ENCODE results near the gene SP3.

SP3 gene

DNA sequence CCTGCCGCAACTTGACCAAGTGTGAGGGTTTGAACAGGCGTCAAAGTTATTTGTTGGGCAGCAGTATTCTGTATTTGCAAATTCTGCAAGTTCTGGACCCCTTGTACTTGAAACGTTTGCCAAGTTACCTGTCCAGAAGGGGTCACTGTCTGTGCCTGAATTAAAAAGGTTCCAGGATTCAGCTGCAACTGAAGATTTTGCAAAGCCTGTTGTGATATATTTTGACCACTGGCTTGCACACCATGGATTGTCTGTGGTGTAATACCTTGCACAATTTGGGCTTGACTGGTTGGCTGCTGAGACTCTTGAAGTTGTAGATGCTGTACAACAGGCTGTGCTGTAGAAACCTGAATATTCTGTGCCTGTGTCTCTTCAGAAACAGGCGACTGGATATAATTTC, 10.2 kb downstream of the SP3 start:
- no peak for DNase-seq
- in situ Hi-C loops (cut with MboI; ENCODE audit: low pct_unique_long_range_greater_than_20kb, low sequenced_read_pairs), result no loop called here

DNA sequence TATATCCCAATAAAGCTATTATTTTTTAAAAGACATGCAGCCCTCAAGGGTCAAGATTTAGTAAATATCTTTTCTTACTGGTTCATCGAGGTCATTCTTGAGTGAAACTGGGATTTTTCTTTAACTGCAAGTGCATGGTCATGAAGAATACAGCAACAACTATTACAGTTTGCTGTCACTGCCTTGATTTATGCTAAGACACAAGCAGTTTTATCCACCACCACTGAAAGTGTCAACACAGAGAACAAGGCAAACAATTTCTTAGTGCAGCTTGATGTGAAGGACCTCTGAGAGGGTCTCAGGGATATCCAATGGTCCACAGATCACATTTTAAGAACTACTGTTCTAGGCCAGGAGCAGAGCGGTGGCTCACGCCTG, 12.1 kb downstream of the SP3 start:
- in situ Hi-C loops (cut with MboI; ENCODE audit: low pct_unique_long_range_greater_than_20kb, low sequenced_read_pairs), result no loop called here

DNA sequence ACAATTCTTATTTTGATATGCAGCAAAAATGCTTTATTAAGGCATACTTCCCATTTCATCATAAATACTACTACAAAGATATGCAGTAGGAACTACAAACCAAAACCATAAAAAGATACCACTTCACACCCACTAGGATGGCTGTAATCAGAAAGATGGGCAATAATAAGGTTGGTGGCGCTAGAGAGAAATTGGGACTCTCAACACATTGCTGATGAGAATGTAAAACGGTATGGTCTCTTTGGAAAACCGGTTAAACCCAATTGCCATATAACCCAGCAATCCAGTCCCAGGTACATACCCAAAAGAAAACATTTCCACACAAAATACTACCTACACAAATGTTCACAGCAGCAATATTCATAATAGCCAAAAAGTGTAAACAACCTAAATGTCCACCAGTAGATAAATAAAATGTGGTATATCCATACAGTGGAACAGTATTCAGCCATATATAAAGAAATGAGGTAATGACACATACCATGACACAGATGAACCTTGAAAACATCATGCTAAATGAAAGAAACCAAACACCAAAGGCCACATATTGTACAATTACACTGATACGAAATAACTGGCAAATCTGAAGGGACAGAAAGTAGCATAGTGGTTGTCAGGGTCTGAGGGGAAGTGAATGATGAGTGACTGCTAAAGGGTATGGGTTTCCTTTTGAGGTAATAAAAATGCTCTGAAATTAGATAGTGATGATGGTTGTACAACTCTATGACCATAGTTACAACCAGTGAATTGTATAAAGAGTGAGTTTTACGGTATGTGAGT, 12.7 kb downstream of the SP3 start:
- no peak for DNase-seq
- in situ Hi-C loops (cut with MboI; ENCODE audit: low pct_unique_long_range_greater_than_20kb, low sequenced_read_pairs), result no loop called here

More for the DNA sequence above, 12.1 kb downstream of the SP3 start:
- DNase-seq, result no peak

DNA sequence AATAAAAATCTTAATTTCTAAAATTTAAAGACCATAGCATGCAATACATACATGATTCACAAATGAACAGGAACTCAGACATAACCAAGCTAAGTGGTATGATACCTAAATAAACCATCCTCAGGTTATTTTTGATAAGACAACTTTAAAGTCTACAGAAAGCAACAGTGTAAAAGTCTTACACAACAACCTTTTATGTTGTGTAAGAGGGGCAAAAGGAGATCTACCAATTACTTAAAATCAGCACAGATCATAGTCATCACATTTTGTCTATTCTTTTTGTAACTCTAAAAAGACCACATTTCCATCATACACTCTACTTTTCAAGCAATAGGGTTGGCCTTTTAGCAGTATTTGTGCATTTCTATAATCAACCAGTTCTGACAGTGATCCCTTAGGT, 16.3 kb downstream of the SP3 start:
- DNase-seq, result no peak
- in situ Hi-C loops (cut with MboI; ENCODE audit: low pct_unique_long_range_greater_than_20kb, low sequenced_read_pairs), result no loop called here

DNA sequence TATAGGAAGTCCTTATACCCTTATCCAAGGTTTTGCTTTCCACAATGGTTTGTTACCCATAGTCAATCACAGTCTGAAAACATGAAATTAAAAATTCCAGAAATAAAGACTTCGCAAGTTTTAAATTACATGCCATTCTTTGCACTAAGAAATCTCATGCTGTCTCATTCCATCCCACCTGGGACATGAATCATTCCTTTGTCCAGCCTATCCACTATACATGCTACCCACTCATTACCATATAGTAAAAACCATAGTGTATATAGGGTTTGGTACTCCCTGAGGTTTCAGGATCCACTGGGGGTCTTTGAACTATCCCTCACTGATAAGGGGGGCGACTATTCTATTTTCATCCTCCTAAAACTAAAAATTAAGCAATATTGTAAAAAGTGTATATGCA, 17.0 kb downstream of the SP3 start:
- no peak for DNase-seq
- in situ Hi-C loops (cut with MboI; ENCODE audit: low pct_unique_long_range_greater_than_20kb, low sequenced_read_pairs), result no loop called here

DNA sequence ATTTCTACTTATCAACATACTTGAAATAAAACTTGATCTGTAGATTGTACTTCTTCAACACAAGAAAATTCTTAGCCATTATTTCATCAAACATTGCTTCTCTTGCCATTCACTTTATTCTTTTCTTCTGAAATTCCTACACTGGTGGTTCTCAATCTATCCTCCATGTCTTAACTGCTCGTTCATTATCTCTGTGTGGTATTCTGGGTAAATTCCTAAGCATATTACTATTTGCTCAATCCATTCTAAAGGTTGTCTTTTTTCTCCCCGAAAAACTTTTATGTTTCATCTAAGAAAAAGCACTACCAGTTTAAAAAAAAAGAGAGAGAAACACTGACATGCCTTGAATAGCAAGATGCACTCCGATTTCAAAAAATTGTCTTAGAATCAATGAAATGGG, 18.0 kb downstream of the SP3 start:
- DNase-seq, result no peak
- in situ Hi-C loops (cut with MboI; ENCODE audit: low pct_unique_long_range_greater_than_20kb, low sequenced_read_pairs), result no loop called here

DNA sequence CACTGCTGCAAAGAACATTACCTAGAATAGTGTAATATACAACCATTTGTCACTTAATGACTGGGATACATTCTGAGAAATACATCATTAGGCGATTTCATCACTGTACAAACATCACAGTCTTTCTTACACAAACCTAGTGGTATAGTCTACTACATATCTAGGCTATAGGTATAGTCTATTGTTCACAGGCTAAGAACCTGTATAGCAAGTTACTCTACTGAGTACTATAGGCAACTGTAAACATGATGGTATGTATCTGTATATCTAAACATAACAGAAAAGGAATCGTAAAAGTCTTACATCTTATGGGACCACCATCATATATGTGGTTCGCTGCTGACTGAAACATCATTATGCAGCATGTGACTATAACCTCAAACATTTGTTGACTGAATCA, 21.4 kb downstream of the SP3 start:
- in situ Hi-C loops (cut with MboI; ENCODE audit: low pct_unique_long_range_greater_than_20kb, low sequenced_read_pairs), result no loop called here

DNA sequence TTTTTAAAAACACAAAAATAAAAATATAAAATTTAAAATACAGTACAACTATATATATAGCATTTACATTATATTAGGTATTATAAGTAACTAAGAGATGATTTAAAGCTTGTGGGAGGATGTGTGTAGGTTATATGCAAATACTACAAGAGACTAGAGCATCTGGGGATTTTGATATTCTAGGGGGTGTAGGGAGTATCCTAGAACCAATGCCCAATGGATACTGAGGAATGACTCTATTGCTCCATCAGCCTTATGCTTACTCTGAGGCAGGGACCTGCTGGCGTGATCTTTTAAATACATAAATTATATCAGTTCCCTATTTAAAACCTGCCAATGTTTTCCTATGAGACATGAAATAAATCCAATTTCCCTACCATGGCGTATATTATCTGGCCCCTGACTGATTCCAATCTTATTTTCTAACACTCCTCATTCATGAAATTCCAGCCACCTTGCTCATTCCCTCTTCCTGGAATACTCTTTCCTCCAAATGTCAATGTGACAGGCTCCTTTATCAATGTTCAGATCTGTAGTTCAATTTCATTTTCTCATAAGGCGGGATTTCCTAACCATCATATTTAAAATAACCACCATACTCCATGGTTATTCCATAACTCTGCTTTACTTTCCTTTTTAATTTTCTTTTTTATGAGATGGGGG, 22.2 kb downstream of the SP3 start:
- in situ Hi-C loops (cut with MboI; ENCODE audit: low pct_unique_long_range_greater_than_20kb, low sequenced_read_pairs), result no loop called here
- DNase-seq, result no peak

More for the DNA sequence above, 21.4 kb downstream of the SP3 start:
- DNase-seq, result no peak

DNA sequence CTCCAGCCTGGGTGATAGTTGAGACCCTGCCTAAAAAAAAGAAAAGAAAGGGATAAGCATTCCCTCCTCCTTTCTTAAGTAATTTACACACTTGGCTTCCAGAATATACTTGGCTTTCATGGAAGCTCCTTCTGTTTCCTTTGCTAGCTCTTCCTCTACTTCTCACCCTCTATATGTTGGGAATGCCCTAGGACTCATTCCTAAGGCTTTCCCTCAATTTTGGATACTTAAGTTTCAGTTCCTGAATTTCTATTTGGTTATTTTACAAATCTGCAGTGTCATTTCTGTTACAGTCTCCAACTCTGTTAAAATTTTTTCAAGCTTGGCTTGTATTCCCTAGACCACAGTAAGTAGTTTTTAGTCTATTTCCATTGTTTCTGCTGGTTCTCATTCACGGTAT, 23.6 kb downstream of the SP3 start:
- in situ Hi-C loops (cut with MboI; ENCODE audit: low pct_unique_long_range_greater_than_20kb, low sequenced_read_pairs), result no loop called here
- DNase-seq, result no peak

DNA sequence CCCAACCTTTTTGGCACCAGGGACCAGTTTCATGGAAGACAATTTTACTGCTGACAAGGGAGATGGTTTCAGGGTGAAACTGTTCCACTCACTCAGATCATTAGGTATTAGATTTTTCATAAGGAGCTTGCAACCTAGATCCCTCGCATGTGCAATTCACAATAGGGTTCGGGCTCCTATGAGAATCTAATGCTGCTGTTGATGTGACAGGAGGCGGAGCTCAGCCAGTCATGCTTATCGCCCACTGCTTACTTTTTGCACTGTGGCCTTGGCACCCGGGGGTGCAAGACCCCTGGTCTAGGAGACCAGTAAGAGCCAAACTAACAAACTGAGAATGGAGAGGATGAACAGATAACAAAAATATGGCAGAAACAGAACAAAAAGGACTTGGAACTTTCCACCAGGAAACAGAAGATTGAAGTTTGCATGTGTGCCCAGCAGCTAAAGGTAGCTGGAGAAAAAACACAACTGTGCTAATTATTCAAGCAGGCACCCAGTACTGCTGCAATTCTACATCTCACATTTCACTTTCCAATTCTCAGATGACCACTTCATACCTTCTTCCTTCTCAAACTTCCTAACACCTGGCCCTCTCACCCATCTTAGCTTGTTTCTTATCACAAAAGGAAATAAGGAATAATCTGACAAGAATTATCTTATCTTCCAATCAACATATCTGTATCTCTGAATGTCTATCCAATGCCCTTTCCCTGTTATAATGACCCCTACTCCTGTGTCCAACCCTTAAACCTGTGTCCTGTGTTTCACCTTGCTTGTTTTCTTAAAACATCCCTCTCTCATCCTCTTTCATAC, 24.8 kb downstream of the SP3 start:
- in situ Hi-C loops (cut with MboI; ENCODE audit: low pct_unique_long_range_greater_than_20kb, low sequenced_read_pairs), result no loop called here

DNA sequence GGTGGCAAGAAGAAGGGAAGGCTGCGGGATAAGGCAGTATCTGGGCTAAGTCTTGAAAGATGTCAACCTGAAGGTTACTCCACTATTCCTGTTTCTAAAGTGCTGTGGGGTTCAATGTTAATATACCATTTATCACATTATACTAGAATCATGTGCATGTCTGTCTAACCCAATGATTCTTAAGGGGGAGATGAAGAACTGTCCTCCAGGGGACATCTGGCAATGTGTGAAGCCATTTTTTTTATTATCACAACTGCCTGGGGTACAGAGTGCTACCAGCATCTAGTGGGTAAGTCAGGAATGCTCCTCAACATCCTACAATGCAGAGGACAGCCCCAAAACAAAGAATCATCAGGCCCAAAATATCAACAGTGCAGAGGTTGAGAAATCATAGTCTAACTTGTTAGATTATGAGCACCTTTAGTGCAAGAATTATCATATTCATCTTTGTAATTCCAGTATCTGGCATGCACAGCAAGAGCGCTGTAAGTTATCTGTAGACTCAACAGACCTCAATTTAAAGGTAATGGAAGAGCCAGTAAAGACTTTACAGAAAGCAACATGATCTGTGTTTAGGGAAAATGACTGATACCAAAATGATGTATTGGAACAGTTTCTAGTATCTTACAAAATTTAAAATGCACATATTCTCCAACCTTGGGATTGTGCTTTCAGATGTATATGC, 26.3 kb downstream of the SP3 start:
- no peak for DNase-seq
- in situ Hi-C loops (cut with MboI; ENCODE audit: low pct_unique_long_range_greater_than_20kb, low sequenced_read_pairs), result no loop called here

More for the DNA sequence above, 24.8 kb downstream of the SP3 start:
- no peak for DNase-seq

DNA sequence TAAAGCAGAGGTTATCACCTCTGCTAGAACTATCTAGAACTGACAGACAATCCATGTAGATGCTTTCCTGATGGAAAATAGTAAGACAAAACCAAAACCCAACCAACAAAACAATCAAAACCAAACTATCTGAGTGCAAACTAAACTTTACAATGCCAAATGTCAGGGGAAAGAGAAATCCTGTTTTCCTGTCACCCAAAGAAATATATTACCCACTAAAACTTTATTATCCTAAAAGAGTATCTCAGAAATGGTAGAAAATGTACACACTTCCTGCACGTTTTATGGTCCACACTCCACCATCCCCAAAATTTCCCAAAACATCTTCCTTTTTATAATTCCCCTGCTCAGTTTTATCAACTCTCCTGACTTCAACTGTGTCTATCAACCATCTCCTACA, 29.9 kb downstream of the SP3 start:
- no peak for DNase-seq
- in situ Hi-C loops (cut with MboI; ENCODE audit: low pct_unique_long_range_greater_than_20kb, low sequenced_read_pairs), result no loop called here

DNA sequence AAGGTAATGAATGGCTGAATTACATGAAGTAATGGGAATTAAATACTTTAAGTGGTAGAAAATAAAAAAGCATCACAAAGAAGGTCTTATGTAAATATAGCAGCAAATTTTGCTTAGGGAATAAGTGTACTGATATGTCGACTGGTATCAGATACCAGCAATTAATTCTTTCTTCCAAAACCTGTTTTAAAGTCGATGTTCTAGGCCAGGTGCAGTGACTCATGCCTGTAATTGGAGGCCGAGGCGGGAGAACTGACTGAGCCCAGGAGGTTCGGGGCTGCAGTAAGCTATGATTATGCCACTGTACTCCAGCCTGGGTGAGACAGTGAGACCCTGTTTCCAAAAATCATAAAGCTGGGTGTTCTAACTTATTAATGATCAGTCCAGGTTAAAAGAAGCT, 30.3 kb downstream of the SP3 start:
- in situ Hi-C loops (cut with MboI; ENCODE audit: low pct_unique_long_range_greater_than_20kb, low sequenced_read_pairs), result no loop called here
- no peak for DNase-seq

DNA sequence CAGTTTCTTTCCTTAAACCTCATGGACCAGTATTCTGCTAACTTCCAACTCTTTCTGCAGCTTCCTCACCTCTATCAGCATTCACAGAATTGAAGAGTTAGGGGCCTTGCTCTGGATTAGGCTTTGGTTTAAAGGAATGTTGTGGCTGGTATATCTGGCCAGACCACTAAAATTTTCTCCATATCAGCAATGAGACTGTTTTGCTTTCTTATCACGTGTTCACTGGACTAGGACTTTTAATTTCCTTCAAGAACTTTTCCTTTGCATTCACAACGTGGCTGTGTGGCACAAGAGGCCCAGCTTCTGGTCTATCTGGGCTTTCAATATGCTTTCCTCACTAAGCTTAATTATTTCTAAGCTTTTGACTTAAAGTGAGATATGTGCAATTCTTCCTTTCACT, 33.4 kb downstream of the SP3 start:
- no peak for DNase-seq
- in situ Hi-C loops (cut with MboI; ENCODE audit: low pct_unique_long_range_greater_than_20kb, low sequenced_read_pairs), result no loop called here

DNA sequence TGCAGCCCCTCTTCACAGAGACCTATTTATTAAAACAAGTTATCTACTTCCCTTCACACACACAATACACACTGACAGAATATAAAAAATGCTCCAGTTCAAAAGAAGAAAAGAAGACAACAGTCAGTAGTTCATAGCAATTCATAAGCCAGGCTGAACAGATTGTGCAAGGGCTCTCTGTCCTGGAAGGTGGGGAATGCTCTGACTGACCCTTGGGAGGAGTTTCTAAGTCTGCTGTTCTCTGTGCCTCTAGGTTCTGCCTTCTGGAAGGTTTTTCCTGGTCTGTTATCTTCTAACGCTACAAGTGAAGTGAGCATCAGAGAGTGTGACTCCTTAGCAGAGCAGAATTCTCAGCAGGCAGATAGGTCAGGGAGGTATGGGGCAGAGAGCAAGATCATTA, 35.7 kb downstream of the SP3 start:
- DNase-seq, result no peak
- in situ Hi-C loops (cut with MboI; ENCODE audit: low pct_unique_long_range_greater_than_20kb, low sequenced_read_pairs), result no loop called here

DNA sequence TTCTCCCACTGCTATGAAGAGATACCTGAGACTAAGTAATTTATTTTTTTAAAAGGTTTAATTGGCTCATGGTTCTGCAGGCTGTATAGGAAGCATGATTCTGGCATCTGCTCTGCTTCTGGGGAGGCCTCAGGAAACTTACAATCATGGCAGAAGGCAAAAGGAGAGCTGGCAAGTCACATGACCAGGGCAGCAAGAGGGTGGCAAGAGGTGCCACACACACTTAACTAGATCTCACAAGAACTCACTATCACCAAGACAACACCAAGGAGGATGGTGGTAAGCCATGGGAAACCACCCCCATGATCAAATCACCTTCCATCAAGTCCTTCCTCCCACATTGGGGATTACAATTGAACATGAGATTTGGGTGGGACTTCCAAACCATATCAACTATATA, 38.3 kb downstream of the SP3 start:
- in situ Hi-C loops (cut with MboI; ENCODE audit: low pct_unique_long_range_greater_than_20kb, low sequenced_read_pairs), result no loop called here
- no peak for DNase-seq

DNA sequence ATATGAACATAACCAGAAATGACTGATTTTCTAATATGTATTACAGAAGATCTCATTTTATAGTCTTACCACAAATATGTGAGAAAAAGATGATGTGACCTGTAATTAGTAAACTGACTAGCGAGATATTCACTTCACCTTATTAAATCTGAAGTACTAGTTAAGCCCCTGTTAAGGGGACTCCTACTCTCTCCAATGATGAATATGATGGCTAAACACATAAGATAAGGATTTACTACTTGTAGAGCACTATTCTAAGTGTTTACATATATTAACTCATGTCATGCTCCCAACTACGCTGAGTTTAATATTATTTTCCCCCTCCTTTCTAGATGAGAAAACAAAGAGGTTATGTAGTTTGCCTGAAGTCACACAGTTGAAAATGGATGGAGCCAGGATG, 40.9 kb downstream of the SP3 start:
- no peak for DNase-seq
- in situ Hi-C loops (cut with MboI; ENCODE audit: low pct_unique_long_range_greater_than_20kb, low sequenced_read_pairs), result no loop called here

DNA sequence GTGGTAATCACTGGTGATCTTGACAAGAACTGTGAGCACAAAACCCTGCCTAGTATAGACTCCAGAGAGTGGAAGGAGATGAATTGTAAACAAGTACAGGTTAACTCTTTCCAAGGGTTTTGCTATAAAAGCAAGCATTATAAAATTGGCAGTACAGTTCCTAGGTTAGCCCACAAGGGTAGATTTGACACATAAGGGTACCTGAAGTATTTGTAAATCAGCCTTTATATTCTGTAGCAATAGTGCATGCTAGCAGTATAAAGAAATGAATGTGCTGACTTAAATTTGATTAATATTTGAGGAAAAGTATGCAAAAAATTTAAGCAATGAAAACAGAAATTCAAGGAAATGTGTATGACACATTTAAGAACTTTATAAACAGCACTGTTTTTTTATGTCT, 42.4 kb downstream of the SP3 start:
- in situ Hi-C loops (cut with MboI; ENCODE audit: low pct_unique_long_range_greater_than_20kb, low sequenced_read_pairs), result no loop called here
- DNase-seq, result no peak

DNA sequence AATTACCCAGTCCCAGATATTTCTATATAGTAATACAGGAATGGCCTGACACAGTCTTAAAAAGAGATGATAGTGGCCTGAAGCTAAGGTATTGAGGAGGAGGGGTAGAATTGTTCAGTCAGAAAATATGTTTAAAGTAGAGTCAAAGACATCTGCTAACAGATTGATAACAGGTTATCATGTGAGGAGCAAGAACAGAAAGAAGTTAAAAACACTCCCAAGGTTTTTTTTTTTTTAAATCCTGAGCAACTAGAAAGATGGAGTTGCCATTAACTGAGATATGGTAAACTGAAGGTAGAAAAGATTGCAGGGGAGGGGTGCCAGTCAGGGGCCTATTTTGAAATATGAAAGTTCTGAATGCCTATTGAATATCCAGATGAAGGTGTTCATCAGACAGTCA, 43.1 kb downstream of the SP3 start:
- in situ Hi-C loops (cut with MboI; ENCODE audit: low pct_unique_long_range_greater_than_20kb, low sequenced_read_pairs), result no loop called here
- no peak for DNase-seq
